ENCODE data around the gene STK4.

- TF ChIP-seq CTCF (conservative IDR thresholded peaks at IDR 0.05) (no peak), EZH2 (IDR thresholded peaks at IDR 0.05; ENCODE audit: low read depth) (no peak)
Measured at GRCh38 chr20:45037050-45037449, 70.7 kb downstream of the STK4 start.
